A673 (cell line): ENCODE results near the gene SFXN5. TPM values are rescaled to one million over a fixed set of nuclear protein-coding genes. Genes with fewer than 3 reads are reported as not detected.
"Not testable (repeated sequence)": the region's sequence is repeated elsewhere in the genome, so short reads cannot be mapped to it uniquely, and the experiment has no call there.

Source experiments
- BruUV-seq: library from RNA; stranded (reverse); fragments of 400-500 nt; replicated peaks from 2 replicates; lab custom pipeline; 2021; lab: Mats Ljungman, UMichigan
- CTCF ChIA-PET: fragments of 300-600 bp; sonication (Branson Sonifier 250); formaldehyde crosslinking; loops from one replicate; lab custom pipeline; 2022; ENCODE audit warnings: antibody characterized with exemption; lab: Charles Lee
- POLR2A ChIA-PET: fragments of 300-600 bp; sonication (Branson Sonifier 250); formaldehyde crosslinking; loops from one replicate; lab custom pipeline; 2022; ENCODE audit warnings: antibody characterized with exemption; ENCODE audit not compliant: low non-redundant PET; lab: Charles Lee
- DNase-seq: peaks from one replicate; pipeline ENCODE4 v3.0.0-alpha.2; 2015; ENCODE audit warnings: low spot score
- H3K27ac ChIP-seq: fragments of 200-600 bp; sonication (generic); 2 replicates; pipeline ENCODE4 v1.5.1; 2016; ENCODE audit warnings: mixed run types, low read depth, mild to moderate bottlenecking, mixed read lengths, antibody characterized with exemption, low read length; ENCODE audit not compliant: poor library complexity, severe bottlenecking
- H3K27me3 ChIP-seq: fragments of 200-600 bp; sonication (generic); replicated peaks from 2 replicates; pipeline ENCODE4 v1.6.1; 2017; ENCODE audit warnings: mixed run types, low read depth, mild to moderate bottlenecking, mixed read lengths, antibody characterized with exemption, low read length; ENCODE audit not compliant: insufficient read depth, poor library complexity
- H3K36me3 ChIP-seq: fragments of 200-600 bp; sonication (generic); 2 replicates; pipeline ENCODE4 v1.6.1; 2016; ENCODE audit warnings: mixed run types, mild to moderate bottlenecking, mixed read lengths, antibody characterized with exemption, low read length; ENCODE audit not compliant: insufficient read depth, poor library complexity, severe bottlenecking
- H3K4me1 ChIP-seq: fragments of 200-600 bp; sonication (generic); 2 replicates; pipeline ENCODE4 v1.6.1; 2017; ENCODE audit warnings: mixed run types, mild to moderate bottlenecking, mixed read lengths, antibody characterized with exemption, low read length; ENCODE audit not compliant: insufficient read depth, poor library complexity, severe bottlenecking
- H3K4me3 ChIP-seq: fragments of 200-600 bp; sonication (generic); 2 replicates; pipeline ENCODE4 v1.5.1; 2016; ENCODE audit warnings: low read depth, mixed run types, mild to moderate bottlenecking, mixed read lengths, low read length; ENCODE audit not compliant: poor library complexity, severe bottlenecking
- H3K9me3 ChIP-seq: fragments of 200-600 bp; sonication (generic); 2 replicates; pipeline ENCODE4 v1.6.1; 2016; ENCODE audit warnings: mixed run types, low read depth, mild to moderate bottlenecking, mixed read lengths, antibody characterized with exemption, low read length; ENCODE audit not compliant: poor library complexity, severe bottlenecking
- CTCF ChIP-seq: fragments of 300-800, 200-600 bp; sonication (generic); conservative IDR thresholded peaks from 2 replicates; pipeline ENCODE4 v1.5.1; 2017; ENCODE audit warnings: low read depth, mild to moderate bottlenecking, antibody characterized with exemption, low read length, moderate library complexity, mixed read lengths
- EZH2 ChIP-seq: fragments of 200-600 bp; sonication (generic); IDR thresholded peaks from 2 replicates; pipeline ENCODE4 v1.6.1; 2017; ENCODE audit warnings: borderline replicate concordance, low read depth, mild to moderate bottlenecking, mixed read lengths, antibody characterized with exemption, low read length; ENCODE audit not compliant: poor library complexity, severe bottlenecking
- intact Hi-C: fragments of 100-400 bp; cut with micrococcal nuclease; formaldehyde crosslinking; loops from one replicate; pipeline ENCODE4 v1.10.0; 2022; ENCODE audit not compliant: unreplicated experiment
- total RNA-seq: library from RNA; stranded (reverse); gene quantifications from 2 replicates; pipeline ENCODE4 v1.2.3, GENCODE V29; 2021

The SFXN5 gene
- total RNA-seq, 1 experiment from 2014 or later, result 23.1 TPM

GRCh38 chr2:73067043-73067442, 4.5 kb downstream of the SFXN5 start:
- Histone ChIP-seq H3K27me3 (no peaks in the 10 kb centered on the region), H3K4me1 (peaks cover 10% of the 10 kb centered on the region), H3K36me3 (no peaks in the 10 kb centered on the region), H3K9me3 (no peaks in the 10 kb centered on the region), H3K4me3 (no peak overlapping the region), H3K27ac (no peak overlapping the region)
- intact Hi-C loops, result no loop called here
- ChIA-PET POLR2A (interaction anchor here (0.5 kb wide), 1 partner anchor 164 kb away, joined by 3 read pairs; no protein-coding TSS in a partner anchor), CTCF (no interaction called here)
- DNase-seq, result no peak
- TF ChIP-seq EZH2, result no peak
- no peak for TF ChIP-seq CTCF
- no TSS peak for BruUV-seq

- intact Hi-C loops, H3K4me3 ChIP-seq, H3K4me1 ChIP-seq, H3K9me3 ChIP-seq, H3K27ac ChIP-seq, POLR2A ChIA-PET, H3K36me3 ChIP-seq, BruUV-seq, CTCF ChIA-PET, H3K27me3 ChIP-seq, DNase-seq: not testable (repeated sequence)
Measured at GRCh38 chr2:73065070-73065469, 6.4 kb downstream of the SFXN5 start.

GRCh38 chr2:73063909-73064875, 7.3 kb downstream of the SFXN5 start:
- H3K9me3 ChIP-seq, result no peaks in the 10 kb centered on the region
- DNase-seq, result peak; percentile 66
- intact Hi-C loops, result no loop called here
- no peaks in the 10 kb centered on the region for H3K36me3 ChIP-seq
- TF ChIP-seq CTCF (no peak), EZH2 (no peak)
- H3K27ac ChIP-seq, result peak overlapping the region; percentile 50
- no TSS peak for BruUV-seq
- H3K27me3 ChIP-seq, result no peaks in the 10 kb centered on the region
- H3K4me1 ChIP-seq, result peaks cover 10% of the 10 kb centered on the region
- POLR2A ChIA-PET, result no interaction called here
- H3K4me3 ChIP-seq, result no peak overlapping the region
- CTCF ChIA-PET, result interaction anchor here (0.7 to 1.0 kb wide), 2 partner anchors 148 to 165 kb away, joined by 3 read pairs; no protein-coding TSS in a partner anchor
